ENCODE results near the gene NCS1. TPM values are rescaled to one million over a fixed set of nuclear protein-coding genes. Genes with fewer than 3 reads are reported as not detected.

Gene NCS1
- total RNA-seq, 1 donor from 2014 or later, result 2.2 TPM

DNA sequence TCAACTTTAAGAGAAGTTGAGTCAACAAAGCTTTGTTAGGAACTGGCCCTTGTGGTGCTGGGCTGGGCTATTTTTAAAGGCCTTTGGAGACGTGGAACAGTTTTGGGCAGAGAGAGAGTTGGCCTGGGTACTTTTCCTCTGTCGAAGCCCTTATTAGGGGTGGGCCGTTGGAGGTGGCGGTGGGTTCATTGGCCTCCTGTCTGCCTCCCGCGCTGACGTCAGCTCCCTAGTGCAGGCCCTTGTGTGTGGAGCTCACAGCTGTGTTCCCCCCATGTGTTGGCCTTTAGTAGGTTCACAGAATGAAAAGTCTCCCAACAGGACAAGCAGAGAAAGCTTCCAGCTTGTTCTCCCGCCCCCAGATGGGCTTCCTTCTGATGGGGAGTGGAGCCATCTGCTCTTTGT lies 2.7 kb downstream of the NCS1 start:
- intact Hi-C loops (cut with micrococcal nuclease), result loop anchor here (5.0 kb wide), 1 partner anchor 48 kb away; no protein-coding TSS in a partner anchor

DNA sequence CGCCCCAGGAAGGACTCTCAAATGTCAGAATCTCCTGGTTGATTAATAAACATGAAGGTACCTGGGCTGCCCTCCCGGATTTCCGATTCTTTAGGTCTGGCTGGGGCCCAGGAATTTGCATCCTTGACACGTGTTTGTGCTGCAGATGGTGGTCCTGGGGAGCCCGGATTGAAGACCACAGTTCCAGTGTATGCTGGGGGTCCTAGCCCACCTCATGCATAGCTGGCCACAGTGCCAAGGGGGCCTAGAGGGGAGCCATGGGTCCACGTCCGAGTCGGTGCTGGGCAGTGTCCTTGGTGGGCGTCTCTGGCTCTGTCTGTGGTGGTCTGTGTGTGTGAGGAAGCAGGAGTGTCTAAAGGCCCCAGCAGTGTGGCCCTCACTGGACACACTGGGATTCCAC lies 3.2 kb downstream of the NCS1 start:
- intact Hi-C loops (cut with micrococcal nuclease), result no loop called here

DNA sequence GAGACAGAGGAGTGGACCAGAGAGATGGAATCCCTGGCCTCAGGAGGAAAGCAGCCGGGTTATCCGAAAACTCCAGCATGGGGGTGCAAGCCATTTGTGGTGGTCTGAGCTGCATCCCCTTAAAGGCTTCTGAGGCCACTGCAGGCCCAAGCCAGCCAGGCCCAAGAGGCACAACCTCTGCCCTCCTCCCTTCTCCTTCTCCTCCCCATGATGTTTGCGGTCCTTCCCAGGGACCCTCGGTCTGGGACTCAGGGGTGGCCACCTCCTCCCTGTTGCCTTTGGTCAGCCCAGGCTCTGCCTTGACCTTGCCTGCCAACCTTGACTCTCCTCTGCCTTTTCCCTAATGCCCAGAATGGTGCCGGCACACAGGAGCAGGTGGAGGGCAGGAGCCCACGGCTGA lies 4.6 kb downstream of the NCS1 start:
- intact Hi-C loops (cut with micrococcal nuclease), result no loop called here

DNA sequence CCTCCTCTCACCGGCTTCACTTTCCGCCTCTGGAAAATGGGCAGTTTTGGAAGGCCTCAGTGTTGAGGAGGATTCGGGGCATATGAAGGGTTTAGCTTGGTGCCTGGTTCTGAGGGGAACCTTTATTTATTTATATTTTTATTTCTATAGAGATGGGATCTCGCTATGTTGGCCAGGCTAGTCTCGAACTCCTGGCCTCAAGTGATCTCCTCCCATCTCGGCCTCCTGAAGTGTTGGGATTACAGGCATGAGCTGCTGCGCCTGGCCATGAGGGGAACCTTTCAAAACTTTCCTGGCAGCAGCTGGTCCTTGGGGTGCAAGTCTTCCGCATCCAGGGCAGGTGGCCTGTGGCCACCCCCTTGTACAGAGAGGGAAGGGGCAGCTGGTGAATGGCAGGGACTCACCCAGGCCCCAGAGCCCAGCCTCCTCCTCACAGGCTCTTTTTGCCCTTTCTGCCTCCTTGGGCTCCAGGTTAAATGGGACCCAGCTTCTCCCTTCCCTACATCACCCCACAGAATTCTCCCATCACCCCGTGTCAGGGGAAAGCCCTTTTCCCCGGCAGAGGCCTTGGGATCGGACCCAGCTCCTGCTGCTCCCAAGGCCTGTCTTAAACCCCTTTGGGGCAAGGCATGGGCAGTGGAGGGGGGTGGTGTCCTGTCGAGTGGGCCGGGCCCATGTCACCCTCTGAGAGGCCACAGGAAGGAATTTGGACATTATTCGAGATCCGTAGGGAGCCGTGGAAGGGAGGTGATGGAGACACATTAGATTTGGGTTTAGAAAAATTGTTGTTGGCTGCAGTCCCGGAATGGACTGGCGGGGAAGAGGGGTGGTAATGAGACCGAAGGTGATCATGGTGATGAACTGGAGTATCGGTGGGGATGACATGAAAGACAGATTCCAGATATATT lies 5.9 kb downstream of the NCS1 start:
- intact Hi-C loops (cut with micrococcal nuclease), result no loop called here

DNA sequence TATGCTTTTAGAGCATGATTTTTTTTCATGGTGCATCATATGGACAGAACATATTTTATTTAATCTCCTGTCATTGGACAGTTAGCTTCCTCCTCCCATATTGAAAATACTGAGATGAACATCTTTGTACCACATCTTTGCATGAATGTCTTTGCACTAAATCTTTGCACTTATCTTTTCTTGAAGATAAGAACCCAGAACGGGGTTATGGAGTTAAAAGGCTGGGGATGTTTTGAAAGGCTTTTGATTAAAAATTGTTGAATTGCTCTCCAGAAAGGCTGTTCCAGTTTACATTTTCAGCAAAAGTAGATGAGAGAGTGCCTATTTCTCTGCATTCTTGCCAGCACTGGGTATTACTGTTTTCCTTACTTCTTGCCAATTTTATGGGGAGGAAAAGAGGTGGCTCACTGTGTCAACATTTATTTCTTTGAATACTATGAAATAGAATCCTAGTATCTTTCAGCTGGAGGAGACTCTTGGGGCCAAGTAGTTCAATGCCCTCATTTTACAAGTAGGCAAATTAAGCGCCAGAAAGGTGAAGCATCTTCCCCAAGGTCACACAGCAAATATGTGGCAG lies 7.2 kb downstream of the NCS1 start:
- intact Hi-C loops (cut with micrococcal nuclease), result no loop called here

DNA sequence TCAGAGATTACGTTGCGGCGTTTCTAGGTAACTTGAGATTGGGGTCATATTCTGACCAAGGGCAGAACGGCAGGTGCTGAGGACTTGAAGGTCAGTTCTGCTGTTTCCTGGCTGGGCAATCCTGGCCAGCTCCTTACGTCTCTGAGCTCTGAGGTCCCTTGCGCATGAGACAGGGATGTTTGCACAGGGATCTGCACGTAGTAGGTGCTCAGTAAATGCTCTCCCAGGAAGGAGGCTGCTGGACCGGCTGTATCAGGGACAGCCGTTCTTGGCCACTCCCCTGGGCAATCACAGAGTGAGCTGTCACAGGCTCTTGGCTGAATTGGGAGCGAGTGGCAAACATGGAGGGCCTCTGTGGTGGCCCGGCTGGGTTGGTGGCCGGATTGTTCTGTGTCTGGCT lies 8.3 kb downstream of the NCS1 start:
- intact Hi-C loops (cut with micrococcal nuclease), result no loop called here

DNA sequence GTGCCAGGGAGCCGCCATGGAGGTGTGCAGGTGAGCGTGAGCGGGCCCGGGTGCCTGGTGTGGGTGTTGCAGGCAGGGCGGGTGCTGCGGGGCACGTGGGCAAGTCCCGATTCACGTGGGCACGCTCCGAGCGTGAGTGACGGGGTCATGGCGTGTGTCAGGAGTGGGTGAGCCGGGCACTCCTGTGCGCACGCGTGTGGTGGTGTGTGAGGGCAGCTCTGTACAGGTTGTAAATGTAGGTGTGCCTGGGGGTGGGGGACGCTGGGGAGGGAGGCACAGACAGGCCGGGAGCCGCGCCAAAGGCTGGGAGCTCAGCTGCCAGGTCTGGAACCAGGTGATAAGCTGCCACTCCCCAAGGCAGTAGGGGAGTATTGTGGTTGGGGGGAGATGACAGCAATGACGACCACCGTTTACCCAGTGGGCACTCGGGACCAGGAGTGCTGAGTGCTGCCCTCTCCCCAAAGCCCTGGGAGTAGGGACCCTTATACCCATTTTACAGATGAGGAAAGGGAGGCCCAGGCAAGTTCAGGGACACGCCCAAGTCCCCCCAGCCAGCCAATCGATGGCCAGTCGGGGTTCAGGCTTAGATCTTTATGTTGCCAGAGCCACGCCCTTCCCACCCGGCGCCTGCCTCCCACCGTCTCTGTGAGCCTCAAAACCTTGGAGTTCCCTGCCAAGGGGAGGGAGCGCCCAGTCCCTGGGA lies 9.6 kb downstream of the NCS1 start:
- intact Hi-C loops (cut with micrococcal nuclease), result no loop called here

DNA sequence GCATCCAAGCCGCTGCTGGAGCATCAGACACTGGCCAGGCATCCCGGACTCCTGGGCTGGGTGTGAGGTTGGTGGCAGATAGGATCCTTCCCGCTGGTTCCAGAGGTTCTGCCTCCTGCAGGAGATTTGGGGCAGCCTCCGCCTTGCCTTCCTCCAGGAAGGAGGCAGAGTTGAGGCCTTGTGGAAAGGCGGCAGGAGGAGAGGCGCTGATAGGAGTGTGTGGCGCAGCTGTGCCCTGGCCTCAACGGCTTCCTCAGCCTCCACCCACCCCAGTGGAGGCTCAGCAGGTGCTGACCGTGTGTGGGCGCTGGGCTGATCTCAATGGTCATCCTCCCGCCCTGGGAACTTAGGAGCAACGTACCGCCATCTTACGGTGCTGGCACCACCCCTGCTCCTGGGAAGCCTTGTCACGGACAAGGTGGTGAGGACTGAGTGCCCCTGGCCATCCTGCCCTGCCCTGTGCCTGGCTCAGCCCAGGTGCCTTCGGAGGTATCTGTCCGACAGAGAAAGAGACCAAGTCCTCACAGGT lies 10.2 kb downstream of the NCS1 start:
- intact Hi-C loops (cut with micrococcal nuclease), result no loop called here

DNA sequence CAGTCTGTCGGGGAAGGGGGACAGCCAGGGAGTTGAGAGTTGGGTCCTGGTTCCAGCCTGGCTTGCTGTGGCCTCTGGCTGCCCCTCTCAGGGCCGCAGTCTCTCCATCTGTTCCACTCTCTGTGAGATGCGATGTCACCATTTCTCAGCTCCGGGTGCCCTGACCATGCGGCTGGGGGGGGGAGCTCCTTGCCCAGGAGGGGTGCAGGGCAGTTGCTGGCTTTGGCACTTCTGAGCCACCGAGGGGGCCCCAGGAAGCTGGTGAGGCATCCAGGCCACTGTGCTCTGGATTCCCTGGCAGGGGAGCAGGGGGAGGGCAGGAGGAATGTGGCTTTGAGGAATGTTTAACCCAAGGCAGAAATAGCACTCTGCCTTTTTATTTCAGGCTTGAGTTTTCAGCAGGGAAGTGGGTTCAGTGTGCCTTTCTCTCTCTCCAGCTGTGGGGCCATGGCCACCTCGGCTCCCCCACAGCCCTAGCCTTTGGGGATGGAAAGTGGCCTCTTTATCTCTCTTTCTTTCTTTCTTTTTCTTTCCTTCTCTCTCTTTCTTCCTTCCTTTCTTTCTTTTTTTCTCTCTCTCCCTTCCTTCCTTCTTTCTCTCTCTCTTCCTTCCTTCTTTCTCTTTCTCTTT lies 11.0 kb downstream of the NCS1 start:
- intact Hi-C loops (cut with micrococcal nuclease), result no loop called here

DNA sequence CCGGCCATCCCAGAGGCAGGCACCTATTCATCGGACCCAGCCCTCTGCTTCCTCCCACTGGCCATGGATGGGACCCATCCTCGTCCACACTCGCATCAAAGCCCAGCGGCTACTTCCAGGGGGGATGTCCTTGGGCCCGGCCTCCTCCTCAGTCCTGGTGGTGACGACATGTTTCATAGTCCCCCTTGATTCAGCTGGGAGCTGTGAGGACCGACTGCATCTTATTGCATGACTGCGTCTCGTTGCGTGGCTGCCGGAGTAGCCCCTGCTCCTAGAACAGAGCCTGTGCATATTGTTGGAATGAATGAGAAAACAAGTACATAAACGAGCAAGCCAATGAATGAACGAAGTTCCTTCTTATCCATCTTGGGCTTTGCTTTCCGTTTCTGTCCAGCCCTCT lies 12.8 kb downstream of the NCS1 start:
- intact Hi-C loops (cut with micrococcal nuclease), result no loop called here

DNA sequence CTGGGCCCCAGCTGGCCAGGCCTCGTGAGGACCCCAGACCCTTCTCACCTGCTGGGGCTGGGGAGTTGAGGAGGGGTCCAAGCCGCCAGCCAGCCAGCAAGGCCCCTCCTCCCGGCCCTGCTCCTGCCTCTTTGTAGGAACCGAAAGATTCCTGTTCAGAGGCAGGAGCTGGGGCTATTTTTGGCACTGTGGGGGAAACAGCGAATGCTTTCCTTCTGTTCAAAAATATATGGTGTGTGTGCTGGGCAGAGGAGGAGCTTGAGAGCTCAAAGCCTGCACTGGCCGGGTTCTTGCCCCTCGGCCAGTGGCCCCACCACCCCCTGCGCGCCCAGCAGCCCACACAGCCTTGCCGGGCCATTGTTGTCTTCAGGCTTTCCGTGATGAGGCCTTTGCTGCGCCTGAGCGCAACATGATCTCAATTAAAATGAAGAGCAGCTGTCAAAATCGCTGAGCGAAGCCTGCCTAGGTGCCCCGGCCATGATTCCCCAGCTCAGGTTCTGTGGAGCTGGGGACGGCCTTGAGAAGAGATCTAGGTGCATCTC lies 13.4 kb downstream of the NCS1 start:
- intact Hi-C loops (cut with micrococcal nuclease), result no loop called here

DNA sequence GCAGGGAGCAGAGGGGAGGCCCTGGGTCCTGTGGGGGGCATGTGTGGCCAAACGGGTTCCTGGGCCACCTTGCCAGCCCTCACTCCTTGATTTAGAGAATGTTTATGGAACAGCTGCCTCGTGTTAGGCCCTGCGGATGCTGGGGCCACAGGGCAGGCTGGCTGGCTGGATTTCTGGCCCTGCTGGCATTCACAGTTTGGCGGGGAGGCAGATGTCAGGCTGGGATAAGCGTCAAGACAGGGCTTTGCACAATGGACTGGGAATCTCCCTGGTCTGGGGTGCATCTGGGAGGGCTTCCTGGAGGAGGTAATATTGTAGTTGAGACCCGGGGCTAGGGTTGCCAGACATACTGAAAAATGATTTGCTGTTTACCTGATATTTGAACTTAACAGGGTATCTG lies 13.8 kb downstream of the NCS1 start:
- intact Hi-C loops (cut with micrococcal nuclease), result no loop called here

DNA sequence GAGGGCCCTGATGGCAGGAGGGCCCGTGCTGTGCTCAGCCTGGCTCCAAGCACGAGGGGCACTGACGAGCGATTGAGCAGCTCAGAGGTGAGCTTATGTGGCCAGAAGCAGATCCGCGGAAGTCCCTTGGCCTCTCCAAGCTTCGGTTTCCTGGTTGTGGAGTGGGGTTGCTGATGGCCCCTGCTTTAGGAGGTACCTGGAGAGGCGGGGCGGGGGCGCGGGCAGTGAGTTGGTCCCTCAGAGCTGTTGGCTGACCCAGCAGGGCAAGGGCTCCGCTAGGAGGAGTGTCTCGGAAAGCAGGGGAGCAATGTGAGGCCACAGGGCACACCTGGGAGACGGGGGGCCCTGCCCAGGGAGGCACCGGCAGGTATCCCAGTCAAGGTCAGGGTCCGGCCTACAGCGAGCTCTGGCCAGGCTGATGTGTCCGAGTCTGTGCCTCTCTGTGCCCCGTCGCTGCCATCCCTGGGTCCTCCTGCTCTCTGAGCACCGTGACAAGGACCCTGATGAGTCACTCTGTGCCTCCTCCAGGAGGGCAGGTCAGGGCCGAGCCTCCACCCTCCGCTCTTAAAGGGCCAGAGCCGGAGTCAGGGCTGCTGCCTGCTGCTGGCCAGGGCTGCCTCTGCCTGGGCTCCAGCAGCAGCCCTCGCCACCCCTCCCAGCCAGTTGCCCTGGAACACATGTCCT lies 14.8 kb downstream of the NCS1 start:
- intact Hi-C loops (cut with micrococcal nuclease), result no loop called here

DNA sequence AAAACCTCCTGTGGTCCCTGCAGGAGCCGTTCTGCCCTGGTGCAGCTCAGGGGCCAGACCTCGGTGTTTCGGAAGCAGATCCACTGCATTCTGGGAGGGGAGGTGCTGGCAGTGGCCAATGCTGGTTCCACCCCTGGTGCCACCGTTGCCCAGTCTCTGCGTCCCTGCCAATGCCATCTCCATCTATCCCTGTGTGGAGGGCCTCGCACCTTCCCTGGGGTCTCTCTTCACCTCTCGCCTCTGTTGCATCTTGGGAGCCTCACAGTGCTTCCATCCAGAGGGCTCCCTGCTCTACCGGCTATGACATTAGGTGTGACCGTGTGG lies 15.3 kb downstream of the NCS1 start:
- intact Hi-C loops (cut with micrococcal nuclease), result no loop called here

DNA sequence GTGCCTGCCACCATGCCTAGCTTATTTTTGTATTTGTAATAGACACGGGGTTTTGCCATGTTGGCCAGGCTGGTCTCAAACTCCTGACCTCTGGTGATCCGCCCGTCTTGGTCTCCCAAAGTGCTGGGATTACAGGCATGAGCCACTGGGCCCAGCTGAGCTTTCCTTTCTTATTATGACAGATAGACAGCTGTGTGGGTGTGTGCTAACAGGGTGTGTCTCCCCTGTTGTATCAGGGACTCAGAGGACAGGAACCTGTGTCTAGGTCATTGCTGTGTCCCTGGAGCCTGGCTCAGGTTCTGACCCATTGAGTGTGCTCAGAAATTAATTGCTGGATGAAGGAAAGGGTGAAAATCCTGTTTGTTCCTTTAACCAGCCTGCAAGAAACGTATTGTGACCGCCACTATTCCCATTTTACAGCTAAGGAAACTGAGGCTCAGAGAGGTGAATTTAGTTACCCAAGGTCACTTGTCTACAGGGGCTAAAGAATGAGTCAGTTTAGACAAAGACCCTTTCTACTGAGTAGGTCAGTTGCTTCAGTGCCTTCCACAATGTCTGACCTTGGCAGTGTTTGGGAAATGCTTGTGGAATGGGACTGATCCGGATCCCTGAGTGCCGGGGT lies 16.8 kb downstream of the NCS1 start:
- intact Hi-C loops (cut with micrococcal nuclease), result no loop called here

DNA sequence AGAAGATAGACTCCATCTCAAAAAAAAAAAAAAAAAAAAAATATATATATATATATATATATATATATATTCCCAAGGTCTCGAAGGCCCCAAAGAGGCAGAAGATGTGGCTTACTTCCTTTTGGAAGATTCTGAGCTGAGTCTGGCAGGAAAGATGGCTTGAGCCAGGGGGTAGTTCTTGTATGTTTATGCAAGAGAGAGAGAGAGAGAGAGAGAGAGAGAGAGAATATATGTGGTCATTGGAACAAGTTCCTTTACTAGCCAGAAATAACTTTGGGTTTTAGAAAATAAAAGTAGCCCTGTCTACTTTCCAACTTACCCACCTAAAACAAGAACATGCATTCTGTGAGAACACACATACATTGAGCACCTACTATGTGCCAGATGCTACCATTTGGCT lies 17.6 kb downstream of the NCS1 start:
- intact Hi-C loops (cut with micrococcal nuclease), result no loop called here

DNA sequence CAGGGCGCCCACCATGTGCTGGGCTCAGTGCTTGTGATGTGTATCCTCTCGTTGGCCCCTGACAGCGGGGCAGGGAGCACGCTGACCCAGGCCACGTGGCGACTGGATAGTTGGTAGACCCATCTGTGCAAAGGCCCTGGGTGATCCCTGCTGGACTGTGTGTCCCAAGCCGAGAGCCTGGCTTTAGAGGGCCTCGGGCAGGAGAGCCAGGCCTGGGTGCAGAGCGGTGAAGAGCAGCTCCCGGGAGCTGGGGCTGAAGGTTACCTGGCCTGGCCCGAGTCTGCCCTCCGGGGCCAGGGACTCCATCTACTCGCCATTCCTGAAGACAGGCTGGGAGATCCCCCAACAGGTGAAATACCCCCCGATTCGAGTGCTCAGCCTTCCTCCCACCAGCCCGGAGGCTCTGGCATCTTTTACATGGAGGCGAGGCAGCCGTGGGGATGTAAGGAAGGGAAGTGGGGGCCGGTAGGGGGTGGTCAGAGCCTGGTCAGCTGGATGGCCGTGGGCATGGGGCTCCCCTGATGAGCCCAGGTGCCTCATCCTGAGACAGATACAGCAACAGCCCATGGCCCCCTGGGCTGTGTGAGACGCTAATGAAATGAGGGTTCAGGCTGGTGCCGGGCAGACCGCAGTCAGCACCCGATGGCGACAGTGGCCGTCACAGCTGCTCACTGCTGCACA lies 19.0 kb downstream of the NCS1 start:
- intact Hi-C loops (cut with micrococcal nuclease), result no loop called here

DNA sequence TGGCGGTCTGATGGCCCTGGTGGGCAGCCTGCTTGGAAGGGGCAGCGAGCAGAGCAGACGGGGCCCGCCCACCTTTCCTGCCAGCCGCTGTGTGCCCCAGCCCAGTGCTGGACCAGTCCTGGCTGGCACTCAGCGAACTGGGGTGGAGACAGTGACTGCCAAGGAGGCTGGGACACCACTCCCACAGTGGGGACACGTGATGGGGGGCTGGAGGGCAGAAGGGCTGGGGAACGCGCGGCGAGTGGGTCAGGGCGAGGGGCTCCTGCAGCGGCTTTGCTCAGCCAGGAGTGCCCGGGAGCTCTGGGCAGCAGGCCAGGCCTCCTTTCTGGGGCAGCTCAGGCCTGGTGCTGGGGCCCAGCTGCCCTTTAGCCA lies 19.5 kb downstream of the NCS1 start:
- intact Hi-C loops (cut with micrococcal nuclease), result no loop called here

DNA sequence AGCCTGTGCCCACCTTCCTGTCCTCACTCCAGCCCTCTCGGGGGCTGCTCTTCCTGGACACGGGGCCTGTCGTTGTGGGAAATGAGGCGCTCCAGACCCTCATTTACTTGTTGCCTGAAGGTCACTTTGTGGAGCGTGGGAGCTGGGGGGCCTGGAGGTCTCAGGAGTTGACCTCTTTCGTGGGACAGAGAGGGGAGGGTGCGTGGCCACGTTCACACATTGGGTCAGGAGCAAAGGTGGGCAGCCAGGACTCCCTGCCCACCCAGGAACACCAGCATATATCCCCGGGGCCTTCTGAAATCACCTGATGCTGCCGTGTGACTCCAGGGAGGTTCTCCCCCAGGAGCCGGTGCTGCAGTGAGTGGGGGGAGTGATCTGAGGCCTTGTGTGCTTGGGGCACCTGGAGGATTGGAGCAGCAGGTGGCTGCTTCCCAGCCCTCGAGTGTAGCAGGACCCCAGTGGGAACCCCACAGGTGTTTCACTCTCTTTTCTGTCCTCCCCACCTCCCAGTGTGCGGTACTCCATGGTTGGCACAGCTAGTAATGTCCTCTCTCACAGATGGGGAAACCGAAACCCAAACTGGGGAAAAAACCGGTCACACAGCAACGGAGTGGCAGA lies 20.3 kb downstream of the NCS1 start:
- intact Hi-C loops (cut with micrococcal nuclease), result no loop called here

DNA sequence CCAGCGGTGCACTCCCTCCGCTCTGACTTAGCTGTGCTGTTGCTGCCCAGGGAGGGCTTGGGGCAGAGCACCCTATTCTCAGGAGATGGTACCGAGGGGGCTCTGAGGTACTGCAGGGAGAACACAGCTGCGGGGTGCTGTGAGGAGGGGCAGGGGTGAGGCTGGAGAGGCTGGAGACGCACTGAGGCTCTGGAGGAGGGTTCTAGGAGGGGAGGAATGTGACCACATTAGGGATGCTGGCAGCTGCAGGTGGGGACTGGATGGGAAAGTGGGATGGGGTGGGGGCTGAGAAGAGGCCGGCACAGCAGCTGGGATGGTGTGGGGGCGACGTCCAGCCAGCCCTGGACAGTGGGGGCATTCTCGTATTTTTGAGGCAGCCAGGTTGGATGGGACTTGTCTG lies 20.9 kb downstream of the NCS1 start:
- intact Hi-C loops (cut with micrococcal nuclease), result no loop called here
